NCI-H2107 treated with DMSO at 0.1 percent for 48 hours (cell line): Measurements from ENCODE around the gene CFAP46.

Experiments used
- DNase-seq: peaks from one replicate; lab custom pipeline; 2025; ENCODE audit not compliant: unreplicated experiment; lab: John Stamatoyannopoulos, UW

CFAP46 gene

DNA sequence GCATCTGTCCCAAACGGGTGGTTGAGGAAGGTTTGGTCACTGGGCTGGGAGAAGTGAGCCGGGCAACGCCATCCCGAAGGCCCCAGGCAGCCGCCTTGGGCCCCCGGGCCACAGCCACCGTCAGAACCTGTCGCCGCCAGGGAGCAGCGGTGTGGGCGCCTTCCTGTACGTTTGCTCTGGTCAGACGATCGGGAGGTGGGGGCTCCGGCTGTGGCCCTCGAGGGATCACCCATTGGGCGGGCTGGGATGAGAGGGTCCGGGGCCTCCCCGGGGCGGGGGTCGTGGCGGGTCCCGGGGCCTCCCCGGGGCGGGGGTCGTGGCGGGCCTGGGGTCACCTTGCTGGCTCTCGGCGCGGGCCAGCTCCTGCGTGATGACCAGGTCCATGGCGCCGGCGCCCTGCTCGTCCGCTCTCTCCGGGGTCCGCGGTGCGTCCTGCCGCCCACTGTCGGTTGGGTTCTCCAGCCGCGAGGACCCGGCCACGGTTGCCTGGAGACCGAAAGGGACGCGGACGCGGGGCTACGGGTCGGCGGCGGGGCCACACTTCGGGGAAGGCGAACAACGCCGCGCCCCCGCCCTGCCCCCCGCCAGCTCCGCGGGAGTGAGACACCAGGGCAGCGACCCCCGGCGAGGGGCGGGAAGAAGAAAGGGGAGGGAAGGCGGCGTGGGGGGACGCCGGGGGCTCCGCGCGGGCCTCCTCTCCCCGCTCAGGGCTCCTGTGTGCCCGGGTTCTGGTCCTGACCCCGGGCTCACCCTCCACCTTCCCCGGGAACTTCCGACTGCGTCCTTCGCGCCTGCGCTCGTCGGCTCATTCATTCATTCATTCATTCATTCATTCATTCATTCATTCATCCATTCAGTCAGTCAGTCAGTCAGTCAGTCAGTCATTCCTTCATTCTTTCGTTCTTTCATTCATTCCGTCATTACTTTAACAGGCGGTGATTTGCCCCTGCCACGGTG lies at the start of gene CFAP46:
TSS of gene CFAP46 (minus strand) at position 470 of the 957 bp plus-strand sequence. CDS start at position 384, 86 bp downstream.
- no peak for DNase-seq

DNA sequence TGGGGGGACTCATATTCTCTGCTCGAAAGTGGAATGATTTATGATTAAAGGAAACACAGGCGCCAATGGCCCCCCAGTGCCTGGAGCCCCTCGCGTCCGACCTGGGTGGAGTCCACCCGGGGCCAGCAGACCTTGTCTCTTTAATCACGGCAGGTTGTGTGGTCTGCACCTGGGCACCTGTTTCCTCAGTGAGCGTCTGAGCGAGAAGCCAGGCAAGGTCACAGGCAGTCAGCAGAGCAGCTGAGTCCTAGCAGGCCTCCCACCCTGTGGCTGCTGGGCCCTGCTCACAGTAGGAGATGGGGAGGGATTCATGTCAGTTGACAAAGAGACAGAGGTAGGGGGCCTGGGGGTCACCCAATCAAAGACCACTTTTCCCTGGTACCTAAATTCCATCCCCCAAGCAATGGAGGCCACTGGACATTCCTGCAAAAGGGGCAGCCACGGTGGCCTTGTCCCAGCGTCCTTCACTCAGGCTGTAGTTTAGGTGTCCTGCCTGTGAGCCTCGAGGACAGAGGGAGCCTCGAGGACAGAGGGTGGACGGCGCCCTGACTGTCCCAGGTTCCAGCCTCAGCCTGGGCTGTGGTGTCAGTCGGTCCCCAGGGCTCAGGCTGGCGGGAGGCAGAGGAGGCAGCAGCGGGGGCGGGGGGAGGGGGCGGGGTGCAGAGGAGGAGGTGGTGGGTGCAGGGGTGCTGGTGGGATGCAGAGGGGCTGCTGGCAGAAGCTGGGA lies 49.5 kb upstream of the CFAP46 start:
- no peak for DNase-seq

GRCh38 chr10:132990684-132991545 lies 48.5 kb upstream of the CFAP46 start:
- no peak for DNase-seq

- no peak for DNase-seq
Observed at GRCh38 chr10:132989476-132990415, 47.4 kb upstream of the CFAP46 start.

DNA sequence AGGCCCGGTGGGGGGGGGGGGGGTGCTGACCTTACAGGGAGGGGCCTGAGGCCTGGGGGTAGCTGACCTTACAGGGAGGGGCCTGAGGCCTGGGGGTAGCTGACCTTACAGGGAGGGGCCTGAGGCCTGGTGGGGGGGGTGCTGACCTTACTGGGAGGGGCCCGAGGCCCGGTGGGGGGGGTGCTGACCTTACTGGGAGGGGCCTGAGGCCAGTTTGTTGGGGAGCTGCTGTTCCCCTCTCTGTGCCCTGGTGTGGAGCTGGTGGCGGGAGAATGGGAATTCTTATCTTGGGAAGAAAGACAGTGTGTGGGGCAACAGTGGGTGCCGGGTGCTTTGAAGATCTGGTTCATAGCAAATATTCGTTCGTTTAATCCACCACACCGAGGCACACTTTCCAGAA lies 46.6 kb upstream of the CFAP46 start:
- no peak for DNase-seq

DNA sequence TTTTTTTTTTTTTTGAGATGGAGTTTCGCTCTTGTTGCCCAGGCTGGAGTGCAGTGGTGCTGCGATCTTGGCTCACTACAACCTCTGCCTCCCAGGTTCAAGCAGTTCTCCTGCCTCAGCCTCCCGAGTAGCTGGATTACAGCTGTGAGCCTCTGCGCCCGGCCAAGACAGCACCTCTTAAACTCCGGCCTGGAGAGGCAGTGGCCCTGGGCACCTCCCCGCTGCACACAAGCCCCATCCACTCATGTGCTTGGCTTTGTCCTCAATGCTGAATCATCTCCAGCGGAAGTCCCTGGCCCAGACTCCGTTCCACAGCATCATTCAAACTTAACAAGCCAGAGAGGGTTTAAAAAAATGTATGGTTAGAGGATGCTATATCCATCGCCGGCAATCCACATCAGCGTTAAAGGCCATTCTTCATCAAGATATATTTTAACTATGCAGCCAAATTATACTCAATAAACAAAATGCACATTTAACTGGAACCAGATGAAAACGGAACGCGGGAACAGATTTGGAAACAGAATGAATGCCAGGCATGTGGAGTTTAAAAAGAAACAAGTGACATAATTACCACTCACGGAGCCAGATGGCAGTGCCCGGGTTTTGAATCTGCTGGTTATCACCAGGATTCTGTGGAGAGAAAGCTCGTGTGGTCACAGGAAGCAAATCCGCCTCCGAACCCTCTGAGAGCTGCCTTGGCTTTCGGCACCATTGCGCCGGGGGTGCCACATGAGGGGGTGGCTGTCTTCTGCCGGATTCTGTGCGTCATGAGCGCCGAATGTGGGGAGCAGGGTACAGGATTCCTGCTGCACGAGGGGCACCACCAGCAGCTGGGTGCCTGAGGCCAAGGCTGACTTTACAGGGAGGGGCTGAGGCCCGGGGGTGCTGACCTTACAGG lies 45.6 kb upstream of the CFAP46 start:
- no peak for DNase-seq

- no peak for DNase-seq
Observed at GRCh38 chr10:132986978-132987377, 44.6 kb upstream of the CFAP46 start.

GRCh38 chr10:132986576-132986975 lies 44.2 kb upstream of the CFAP46 start:
- no peak for DNase-seq

- DNase-seq, result no peak
Observed at GRCh38 chr10:132986076-132986475, 43.7 kb upstream of the CFAP46 start.

- no peak for DNase-seq
Observed at GRCh38 chr10:132985546-132985900, 43.2 kb upstream of the CFAP46 start.

- no peak for DNase-seq
Observed at GRCh38 chr10:132984801-132985545, 42.6 kb upstream of the CFAP46 start.

DNA sequence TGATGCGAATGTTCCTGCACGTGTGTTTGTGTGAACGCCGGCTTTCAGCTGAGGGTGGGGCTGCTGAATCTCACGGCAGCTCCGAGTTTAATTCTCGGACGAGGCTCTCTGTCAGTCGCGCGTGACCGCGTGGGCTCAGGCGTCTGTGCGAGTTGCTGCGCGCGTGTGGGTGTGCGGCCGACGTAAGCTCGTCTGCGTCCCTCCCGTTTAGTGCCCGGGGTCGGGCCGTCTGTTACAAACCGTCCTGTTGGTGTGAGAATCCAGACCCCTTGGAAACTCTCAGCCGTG lies 41.6 kb upstream of the CFAP46 start:
- no peak for DNase-seq

GRCh38 chr10:132983252-132984007 lies 41.1 kb upstream of the CFAP46 start:
- no peak for DNase-seq

DNA sequence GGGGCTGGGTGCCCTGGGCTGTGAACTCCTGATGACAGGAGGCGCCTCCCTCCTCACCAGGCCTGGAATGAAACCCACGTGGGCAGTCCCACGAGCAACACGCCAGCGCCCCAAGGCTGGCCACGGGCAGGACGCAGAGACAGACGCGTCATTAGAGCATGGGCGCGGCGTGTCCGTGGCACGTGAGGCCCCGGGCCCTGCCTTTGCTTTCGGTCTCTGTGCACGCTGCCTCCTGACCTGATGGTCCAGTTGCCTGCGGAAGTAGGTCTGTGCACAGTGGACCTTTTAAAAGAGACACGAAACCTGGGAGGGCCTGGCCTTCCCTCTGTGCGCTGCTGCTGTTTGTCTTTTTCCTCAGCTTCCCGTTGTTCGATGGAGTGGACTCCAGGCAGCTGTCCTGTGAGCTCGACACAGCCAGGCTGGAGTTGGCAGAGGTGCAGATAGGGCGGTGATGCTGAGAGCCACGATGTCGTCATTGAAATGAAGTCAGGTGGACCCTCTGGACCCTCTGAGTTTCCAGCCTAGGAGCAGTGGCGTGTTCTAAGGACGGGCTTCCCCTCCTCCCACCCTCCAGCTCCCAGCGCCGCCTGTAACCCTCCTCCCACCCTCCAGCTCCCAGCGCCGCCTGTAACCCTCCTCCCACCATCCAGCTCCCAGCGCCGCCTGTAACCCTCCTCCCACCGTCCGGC lies 40.1 kb upstream of the CFAP46 start:
- DNase-seq, result no peak

DNA sequence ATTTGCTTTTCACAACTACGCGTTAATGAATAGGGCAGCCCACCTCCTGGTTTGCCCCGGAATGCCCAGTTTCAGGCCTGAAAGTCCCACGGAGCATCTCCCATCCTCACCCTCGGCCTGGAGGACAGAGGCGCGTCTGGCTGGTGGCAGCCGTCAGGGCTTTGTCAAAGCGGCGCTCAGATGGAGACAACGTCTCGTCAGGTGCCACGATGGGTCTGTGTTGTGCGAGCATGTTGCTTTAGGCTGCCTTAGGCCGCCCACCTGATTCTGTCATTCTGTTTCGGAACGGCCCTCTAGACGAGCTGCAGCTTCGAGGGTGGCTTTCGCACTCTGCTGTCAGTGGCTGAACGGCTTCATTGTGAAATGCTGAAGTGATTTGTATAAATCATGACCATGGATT lies 39.4 kb upstream of the CFAP46 start:
- DNase-seq, result no peak

DNA sequence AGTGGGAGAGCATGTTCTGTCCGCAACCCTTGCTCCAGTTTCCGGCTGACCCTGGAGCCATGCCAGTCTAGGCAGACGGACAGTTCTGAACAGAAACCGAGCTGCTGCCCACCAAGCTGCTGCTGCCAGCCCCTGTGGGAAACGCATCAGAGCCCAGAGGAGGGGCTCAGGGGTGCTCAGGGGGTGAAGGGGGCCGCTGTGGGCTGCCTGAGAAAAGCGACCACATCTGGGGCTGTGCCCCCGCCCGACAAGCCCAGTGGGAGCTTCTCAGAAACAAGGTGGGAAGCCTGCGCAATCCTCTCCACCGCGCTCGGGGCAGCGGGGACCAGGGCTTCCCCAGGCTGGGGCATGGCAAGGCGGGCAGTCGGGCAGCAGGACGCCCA lies 38.8 kb upstream of the CFAP46 start:
- DNase-seq, result no peak

DNA sequence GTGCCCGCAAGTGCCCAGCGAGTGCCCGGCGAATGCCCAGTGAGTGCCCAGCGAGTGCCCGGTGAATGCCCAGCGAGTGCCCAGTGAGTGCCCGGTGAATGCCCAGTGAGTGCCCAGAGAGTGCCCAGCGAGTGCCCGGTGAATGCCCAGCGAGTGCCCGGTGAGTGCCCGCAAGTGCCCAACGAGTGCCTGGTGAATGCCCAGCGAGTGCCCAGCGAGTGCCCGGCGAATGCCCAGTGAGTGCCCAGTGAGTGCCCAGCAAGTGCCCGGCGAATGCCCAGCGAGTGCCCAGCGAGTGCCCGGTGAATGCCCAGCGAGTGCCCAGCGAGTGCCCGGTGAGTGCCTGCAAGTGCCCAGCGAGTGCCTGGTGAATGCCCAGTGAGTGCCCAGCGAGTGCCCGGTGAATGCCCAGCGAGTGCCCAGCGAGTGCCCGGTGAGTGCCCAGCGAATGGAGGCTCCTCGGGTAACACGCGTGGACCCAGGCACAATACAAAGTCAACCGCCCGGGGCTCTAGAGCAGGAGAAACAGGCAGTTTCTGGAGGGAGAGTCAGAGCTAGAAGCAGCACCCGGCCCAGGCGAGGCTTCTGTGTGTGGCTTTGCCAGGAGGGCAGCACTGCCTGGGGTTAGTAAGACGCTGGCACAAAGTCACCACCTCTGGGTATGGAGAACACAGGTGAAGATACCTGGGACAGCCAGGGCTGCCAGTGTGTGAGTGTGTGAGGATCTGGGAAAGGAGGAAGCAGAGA lies 38.2 kb upstream of the CFAP46 start:
- no peak for DNase-seq
